Heart left ventricle (tissue), 13 donors: Measurements from ENCODE around the gene GSTA2.

Source experiments
- POLR2A ChIP-seq, 2 donors: fragments of 450-650 bp; IDR thresholded peaks; one replicate each; pipeline ENCODE4 v1.6.1; 2017; ENCODE audit warnings: antibody characterized with exemption in 2 of 2, mild to moderate bottlenecking in 2 of 2, moderate library complexity in 2 of 2
- TF ChIP-seq, protein P1 (sequence below), 12 donors: fragments of 200-600 bp; sonication (generic) in 4 of 12; IDR thresholded peaks; one replicate each; pipeline versions ENCODE4 v1.5.0 to v1.8.0; 2018 to 2022; ENCODE audit warnings: antibody characterized with exemption in 12 of 12, mild to moderate bottlenecking in 5 of 12
- donor health status: ischemic (EF 13 %, LVEDD 7.1; RV severe dilation, severe dysfunction).
- donor health status: DM: no; HTN: yes; CAD: no.
- donor health status: DM: no; HTN: no; CAD: no.
- donor health status: ischemic (EF 25% LVEDD 6.9; RV normal size, moderate dysfunction).
- donor health status: ischemic (EF 25% LVEDD 5.7; RV mildly dilated, moderate dysfunction).
- donor health status: ischemic (EF 35%, LVEDD 5.7; RV mildly dilated, moderate dysfunction).
- donor health status: nonischemic (EF 11% LVEDD 7.7; RV severe dilation, severe dysfunction).
- donor health status: DM: yes; HTN: yes; CAD: no.
- donor health status: PGD.
- donor health status: ischemic (EF 29% LVEDD 5.4; RV normal size, mild dysfunction).
- donor health status: nonischemic (EF 23%, LVEDD 6.1; RV moderate dilation, normal function).

DNA sequence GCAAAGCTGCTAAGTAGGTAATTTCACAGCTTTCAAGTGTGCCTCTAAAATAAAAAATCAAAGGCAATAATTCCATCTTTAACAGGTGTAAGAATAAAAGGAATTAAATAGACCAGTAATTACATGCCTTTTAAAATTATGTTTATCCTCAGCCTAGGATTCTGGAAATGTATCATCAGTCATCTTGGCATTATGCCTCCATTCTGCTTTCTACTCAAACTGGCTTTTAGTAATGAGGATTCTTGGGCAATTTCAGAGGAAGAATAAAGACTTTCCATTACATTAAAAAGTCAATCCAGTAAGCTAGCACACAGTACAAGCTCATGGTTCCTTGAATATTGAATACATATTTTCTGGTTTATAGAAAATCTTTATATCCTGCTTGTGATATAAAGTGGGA is 44.7 kb downstream of the GSTA2 start:
- TF ChIP-seq, protein P1, sequence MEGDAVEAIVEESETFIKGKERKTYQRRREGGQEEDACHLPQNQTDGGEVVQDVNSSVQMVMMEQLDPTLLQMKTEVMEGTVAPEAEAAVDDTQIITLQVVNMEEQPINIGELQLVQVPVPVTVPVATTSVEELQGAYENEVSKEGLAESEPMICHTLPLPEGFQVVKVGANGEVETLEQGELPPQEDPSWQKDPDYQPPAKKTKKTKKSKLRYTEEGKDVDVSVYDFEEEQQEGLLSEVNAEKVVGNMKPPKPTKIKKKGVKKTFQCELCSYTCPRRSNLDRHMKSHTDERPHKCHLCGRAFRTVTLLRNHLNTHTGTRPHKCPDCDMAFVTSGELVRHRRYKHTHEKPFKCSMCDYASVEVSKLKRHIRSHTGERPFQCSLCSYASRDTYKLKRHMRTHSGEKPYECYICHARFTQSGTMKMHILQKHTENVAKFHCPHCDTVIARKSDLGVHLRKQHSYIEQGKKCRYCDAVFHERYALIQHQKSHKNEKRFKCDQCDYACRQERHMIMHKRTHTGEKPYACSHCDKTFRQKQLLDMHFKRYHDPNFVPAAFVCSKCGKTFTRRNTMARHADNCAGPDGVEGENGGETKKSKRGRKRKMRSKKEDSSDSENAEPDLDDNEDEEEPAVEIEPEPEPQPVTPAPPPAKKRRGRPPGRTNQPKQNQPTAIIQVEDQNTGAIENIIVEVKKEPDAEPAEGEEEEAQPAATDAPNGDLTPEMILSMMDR (IDR thresholded peaks at IDR 0.05), result no peak
- no peak for TF ChIP-seq POLR2A (IDR thresholded peaks at IDR 0.05)
